Activated T-helper 17 cell treated with anti-CD3 and anti-CD28 coated beads, Interleukin-2, amount 50 U/mL, for 72 hours (primary cell): Measurements from ENCODE around the gene YOD1. TPM values are rescaled to one million over a fixed set of nuclear protein-coding genes. Genes with fewer than 3 reads are reported as not detected.
"Not testable (repeated sequence)": the region's sequence is repeated elsewhere in the genome, so short reads cannot be mapped to it uniquely, and the experiment has no call there.

Source experiments
- ATAC-seq: fragments of 150-1000 bp; cut with Tn5 transposase; replicated peaks from 2 replicates; pipeline ENCODE4 v1.10.0; 2021; ENCODE audit warnings: mild to moderate bottlenecking, moderate library complexity
- H3K27ac Mint-ChIP-seq: one replicate; pipeline ENCODE4 v1.8.0; 2022; ENCODE audit warnings: mixed read lengths
- H3K27me3 Mint-ChIP-seq: one replicate; pipeline ENCODE4 v1.8.0; 2022; ENCODE audit warnings: mixed read lengths
- H3K36me3 Mint-ChIP-seq: one replicate; pipeline ENCODE4 v1.8.0; 2022; ENCODE audit warnings: low read depth, mild to moderate bottlenecking, mixed read lengths
- H3K4me1 Mint-ChIP-seq: one replicate; pipeline ENCODE4 v1.8.0; 2022; ENCODE audit warnings: mixed read lengths
- H3K4me3 Mint-ChIP-seq: one replicate; pipeline ENCODE4 v1.8.0; 2022; ENCODE audit warnings: mild to moderate bottlenecking, mixed read lengths
- H3K9me3 Mint-ChIP-seq: one replicate; pipeline ENCODE4 v1.8.0; 2022; ENCODE audit warnings: mixed read lengths
- total RNA-seq, 2 donors: library from RNA; stranded (reverse); gene quantifications; one replicate each; pipeline ENCODE4 v1.2.3, GENCODE V29; 2022

YOD1 gene
- total RNA-seq, 2 donors from 2014 or later, result 6.7 to 7.1 TPM

- Mint-ChIP-seq H3K4me1 (peaks cover 25% of the 10 kb centered on the region), H3K4me3 (no peak overlapping the region), H3K27ac (no peak overlapping the region), H3K27me3 (no peaks in the 10 kb centered on the region), H3K9me3 (no peaks in the 10 kb centered on the region), H3K36me3 (peaks cover 77% of the 10 kb centered on the region)
- no peak for ATAC-seq
Observed at GRCh38 chr1:207047505-207047904, 3.5 kb downstream of the YOD1 start.

- Mint-ChIP-seq H3K4me1 (peaks cover 19% of the 10 kb centered on the region), H3K27ac (no peak overlapping the region), H3K4me3 (no peak overlapping the region), H3K36me3 (peaks cover 79% of the 10 kb centered on the region), H3K27me3 (no peaks in the 10 kb centered on the region), H3K9me3 (no peaks in the 10 kb centered on the region)
- ATAC-seq, result no peak
Observed at GRCh38 chr1:207045453-207045852, 5.6 kb downstream of the YOD1 start.

GRCh38 chr1:207041397-207041796, 9.6 kb downstream of the YOD1 start:
- not testable (repeated sequence) for H3K4me1 Mint-ChIP-seq, H3K9me3 Mint-ChIP-seq, ATAC-seq, H3K4me3 Mint-ChIP-seq, H3K27me3 Mint-ChIP-seq, H3K27ac Mint-ChIP-seq
- H3K36me3 Mint-ChIP-seq, result peaks cover 40% of the 10 kb centered on the region

DNA sequence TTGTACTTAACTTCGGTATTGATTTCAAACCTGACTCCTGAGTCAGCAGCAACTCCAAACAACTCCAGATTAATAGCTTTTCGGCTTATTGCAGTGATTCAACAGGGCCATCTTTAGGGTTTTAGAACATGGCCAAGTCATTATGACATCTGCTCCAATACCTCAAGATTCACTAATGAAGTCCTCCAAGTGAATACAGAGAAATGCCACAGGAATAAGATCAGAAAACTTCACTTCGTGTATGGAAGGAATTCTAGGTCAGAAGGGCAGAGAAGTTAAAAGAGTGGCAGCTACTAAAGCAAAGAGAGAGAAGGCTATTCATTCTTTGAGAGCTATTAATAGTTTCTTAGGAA, 10.9 kb downstream of the YOD1 start:
- no peaks in the 10 kb centered on the region for H3K9me3 Mint-ChIP-seq
- H3K27ac Mint-ChIP-seq, result no peak overlapping the region
- H3K4me1 Mint-ChIP-seq, result peaks cover 3% of the 10 kb centered on the region
- H3K4me3 Mint-ChIP-seq, result no peak overlapping the region
- no peak for ATAC-seq
- peaks cover 28% of the 10 kb centered on the region for H3K36me3 Mint-ChIP-seq
- no peaks in the 10 kb centered on the region for H3K27me3 Mint-ChIP-seq

DNA sequence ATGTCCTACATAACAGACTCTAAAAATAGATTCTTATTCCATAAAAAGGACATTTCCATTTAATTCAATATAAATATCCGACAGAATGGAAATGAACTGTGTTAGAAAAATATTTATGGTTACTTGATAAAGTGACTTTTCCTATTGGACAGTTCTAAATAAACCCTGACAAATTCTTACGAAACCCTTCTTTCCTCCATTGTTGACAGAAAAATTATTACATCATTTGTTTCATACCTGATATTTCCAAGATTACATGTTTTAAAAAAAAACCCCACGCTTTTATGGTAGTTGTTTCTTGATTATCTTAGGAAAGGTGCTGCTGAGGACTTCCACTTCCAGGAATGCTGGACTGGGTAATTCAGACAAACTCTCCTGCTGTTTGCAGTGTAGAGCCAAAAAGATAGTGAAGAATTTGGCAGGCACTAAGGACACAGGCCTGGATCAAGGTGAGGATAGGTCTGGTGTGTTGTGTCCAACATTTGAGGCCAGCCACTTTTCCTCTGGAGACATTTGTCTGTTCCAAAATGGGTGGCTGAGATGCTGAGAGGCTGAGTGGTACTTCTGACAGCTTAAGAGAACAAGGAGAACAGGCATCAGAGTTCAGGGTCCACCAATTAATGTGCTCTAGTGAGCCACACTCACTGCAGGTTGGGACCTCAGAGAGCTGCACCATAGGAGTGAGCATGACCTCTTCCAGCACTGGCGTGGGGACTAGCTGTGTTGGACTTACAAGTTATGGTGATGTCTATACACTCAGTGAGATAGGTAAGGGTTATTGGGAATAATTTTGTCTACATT, 11.4 kb downstream of the YOD1 start:
- no peaks in the 10 kb centered on the region for H3K9me3 Mint-ChIP-seq
- H3K4me1 Mint-ChIP-seq, result no peaks in the 10 kb centered on the region
- H3K4me3 Mint-ChIP-seq, result no peak overlapping the region
- H3K27ac Mint-ChIP-seq, result no peak overlapping the region
- no peaks in the 10 kb centered on the region for H3K27me3 Mint-ChIP-seq
- no peak for ATAC-seq
- H3K36me3 Mint-ChIP-seq, result peaks cover 22% of the 10 kb centered on the region

GRCh38 chr1:207036865-207037264, 14.1 kb downstream of the YOD1 start:
- H3K36me3 Mint-ChIP-seq, result no peaks in the 10 kb centered on the region
- ATAC-seq, result no peak
- H3K4me1 Mint-ChIP-seq, result no peaks in the 10 kb centered on the region
- no peak overlapping the region for H3K4me3 Mint-ChIP-seq
- no peaks in the 10 kb centered on the region for H3K9me3 Mint-ChIP-seq
- H3K27me3 Mint-ChIP-seq, result peaks cover 15% of the 10 kb centered on the region
- no peak overlapping the region for H3K27ac Mint-ChIP-seq

DNA sequence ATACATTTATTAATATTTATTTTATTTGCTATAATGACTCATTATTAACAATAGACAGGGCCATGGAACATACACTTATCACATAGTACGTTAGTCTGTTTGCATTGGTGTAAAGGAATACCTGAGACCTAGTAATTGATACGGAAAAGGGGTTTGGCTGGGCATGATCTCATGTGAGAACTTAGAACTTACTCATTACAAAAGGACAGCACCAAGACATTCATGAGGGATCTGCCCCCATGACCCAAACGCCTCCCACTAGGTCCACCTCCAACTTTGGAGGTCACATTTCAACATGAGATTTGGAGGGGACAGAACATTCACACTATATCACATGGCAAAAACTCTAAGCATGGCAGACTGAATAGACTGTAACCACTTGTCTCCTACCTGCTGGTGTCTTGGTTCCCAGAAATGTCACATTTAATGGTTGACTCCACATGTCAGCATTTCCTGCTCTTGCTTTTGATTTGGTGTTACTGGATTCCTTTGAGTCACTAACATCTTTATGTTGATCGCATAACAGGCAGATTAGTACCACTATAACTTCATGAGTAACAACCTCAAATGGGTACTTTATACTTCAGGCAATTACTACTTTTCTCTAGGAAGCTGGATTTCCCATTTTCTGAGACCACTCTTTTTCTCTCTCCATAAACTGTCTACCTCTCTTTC, 15.0 kb downstream of the YOD1 start:
- H3K4me1 Mint-ChIP-seq, result no peaks in the 10 kb centered on the region
- no peaks in the 10 kb centered on the region for H3K9me3 Mint-ChIP-seq
- H3K27ac Mint-ChIP-seq, result no peak overlapping the region
- peaks cover 21% of the 10 kb centered on the region for H3K27me3 Mint-ChIP-seq
- ATAC-seq, result peak; percentile 63
- H3K36me3 Mint-ChIP-seq, result no peaks in the 10 kb centered on the region
- H3K4me3 Mint-ChIP-seq, result no peak overlapping the region

- H3K27ac Mint-ChIP-seq, result no peak overlapping the region
- H3K9me3 Mint-ChIP-seq, result no peaks in the 10 kb centered on the region
- no peaks in the 10 kb centered on the region for H3K36me3 Mint-ChIP-seq
- ATAC-seq, result peak; percentile 77
- H3K27me3 Mint-ChIP-seq, result peaks cover 32% of the 10 kb centered on the region
- no peaks in the 10 kb centered on the region for H3K4me1 Mint-ChIP-seq
- H3K4me3 Mint-ChIP-seq, result no peak overlapping the region
Observed at GRCh38 chr1:207034998-207035397, 16.0 kb downstream of the YOD1 start.

DNA sequence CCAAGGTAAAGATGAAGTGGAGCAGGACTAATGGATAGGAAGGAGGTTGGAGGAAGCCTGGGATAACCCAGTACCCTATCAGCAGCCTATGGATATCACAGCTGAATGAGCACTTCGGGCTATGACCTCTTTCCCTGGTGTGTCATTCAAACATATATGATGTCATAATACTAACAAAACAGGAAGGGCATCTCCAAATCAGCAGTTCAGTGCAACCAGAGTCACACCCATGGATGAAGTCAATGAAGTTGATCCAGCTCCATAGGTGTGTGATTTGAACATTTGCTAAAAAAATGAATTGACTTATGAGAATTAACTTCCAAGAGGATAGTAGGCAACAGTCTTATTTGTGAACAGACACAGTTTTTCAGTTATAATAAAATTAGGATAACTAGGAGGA, 16.8 kb downstream of the YOD1 start:
- Mint-ChIP-seq H3K27me3 (peaks cover 35% of the 10 kb centered on the region), H3K9me3 (no peaks in the 10 kb centered on the region)

DNA sequence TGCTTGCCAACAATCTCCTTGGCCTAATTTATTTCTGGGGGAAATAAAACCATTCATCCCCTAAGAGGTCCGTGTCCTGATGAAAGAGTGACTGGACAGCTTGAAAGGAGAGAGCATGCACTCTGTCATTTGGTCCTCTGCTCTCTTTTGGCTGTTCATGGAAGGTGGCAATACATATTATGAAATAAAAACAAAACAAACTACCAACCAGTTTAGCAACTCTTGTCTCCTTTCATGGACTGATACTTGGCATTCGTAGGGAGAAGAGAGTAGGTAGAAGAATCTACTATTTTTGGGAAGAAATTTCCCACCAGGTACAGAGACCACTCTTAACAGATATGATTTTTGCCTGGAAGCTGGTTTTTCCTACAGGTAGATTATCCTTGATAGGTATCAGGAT, 17.7 kb downstream of the YOD1 start:
- H3K4me1 Mint-ChIP-seq, result no peaks in the 10 kb centered on the region
- no peaks in the 10 kb centered on the region for H3K9me3 Mint-ChIP-seq
- no peaks in the 10 kb centered on the region for H3K36me3 Mint-ChIP-seq
- H3K4me3 Mint-ChIP-seq, result no peak overlapping the region
- H3K27me3 Mint-ChIP-seq, result peaks cover 44% of the 10 kb centered on the region
- ATAC-seq, result no peak
- H3K27ac Mint-ChIP-seq, result no peak overlapping the region

More for the DNA sequence above, 16.8 kb downstream of the YOD1 start:
- Mint-ChIP-seq H3K27ac (no peak overlapping the region), H3K4me1 (no peaks in the 10 kb centered on the region), H3K36me3 (no peaks in the 10 kb centered on the region), H3K4me3 (no peak overlapping the region)
- no peak for ATAC-seq

DNA sequence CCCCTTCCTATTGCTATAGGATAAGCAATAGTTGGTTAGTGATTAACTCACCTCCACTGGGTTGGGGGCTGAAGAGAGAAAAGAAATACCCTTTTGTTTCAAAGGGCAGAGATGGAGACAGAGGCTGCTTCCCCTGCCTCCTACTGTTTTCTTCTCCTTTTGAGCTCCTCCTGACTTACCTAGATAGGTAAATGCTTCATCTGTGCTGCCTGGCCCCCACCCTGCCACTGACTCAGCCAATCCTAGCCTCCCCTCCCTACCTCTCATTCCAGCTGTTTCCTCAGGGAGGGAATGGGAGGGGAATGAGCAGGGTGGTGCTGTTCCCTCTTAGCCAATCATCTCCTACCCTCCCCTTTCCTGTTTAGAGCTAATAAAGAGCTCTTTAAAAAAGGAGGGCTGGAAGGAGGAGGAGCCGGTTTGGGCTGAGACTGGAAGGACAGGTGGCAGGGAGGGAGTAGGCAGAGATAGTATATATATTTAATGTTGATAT, 18.4 kb downstream of the YOD1 start, which contains the start of gene C1orf116:
C1orf116 (minus strand) TSS at position 229 of the 490 bp plus-strand sequence. CDS start 5,158 bp downstream, outside the sequence.
- H3K4me1 Mint-ChIP-seq, result no peaks in the 10 kb centered on the region
- H3K4me3 Mint-ChIP-seq, result no peak within 1 kb of the TSS
- H3K27me3 Mint-ChIP-seq, result peaks cover 44% of the 10 kb centered on the region
- no peak within 1 kb of the TSS for H3K27ac Mint-ChIP-seq
- no peak for ATAC-seq
- H3K9me3 Mint-ChIP-seq, result no peaks in the 10 kb centered on the region
- H3K36me3 Mint-ChIP-seq, result no peaks in the 10 kb centered on the region

DNA sequence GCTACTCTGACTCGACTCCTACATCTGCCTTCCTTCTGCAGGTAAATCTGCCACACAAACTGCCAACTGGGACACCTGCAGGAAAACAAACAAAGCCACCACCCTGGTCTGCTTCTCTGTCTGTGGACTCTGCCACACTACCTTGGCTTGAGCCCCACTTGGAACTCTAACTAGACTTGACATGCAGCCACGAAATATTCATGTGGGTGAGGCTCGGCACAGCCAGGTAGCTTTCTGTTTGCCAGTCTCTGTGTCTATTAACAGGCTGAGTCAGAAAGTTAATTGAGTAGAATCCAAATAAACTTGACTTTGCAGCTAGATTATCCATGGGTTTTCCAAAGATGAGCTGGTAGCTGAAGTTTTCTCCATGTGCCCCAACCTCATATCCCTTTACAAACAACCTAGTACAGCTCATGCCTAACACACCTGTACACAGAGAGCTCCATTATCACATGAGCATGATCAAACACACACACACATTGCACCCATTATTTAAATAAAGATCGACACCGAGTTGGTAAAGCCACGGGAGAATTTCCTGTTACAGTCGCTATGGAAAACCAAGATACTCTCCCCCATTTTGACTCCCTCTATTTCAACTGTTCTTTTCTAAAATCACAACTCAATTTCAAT, 19.3 kb downstream of the YOD1 start:
- no peak for ATAC-seq
- Mint-ChIP-seq H3K27me3 (peaks cover 51% of the 10 kb centered on the region), H3K9me3 (no peaks in the 10 kb centered on the region), H3K36me3 (no peaks in the 10 kb centered on the region), H3K27ac (no peak overlapping the region), H3K4me1 (no peaks in the 10 kb centered on the region), H3K4me3 (no peak overlapping the region)

DNA sequence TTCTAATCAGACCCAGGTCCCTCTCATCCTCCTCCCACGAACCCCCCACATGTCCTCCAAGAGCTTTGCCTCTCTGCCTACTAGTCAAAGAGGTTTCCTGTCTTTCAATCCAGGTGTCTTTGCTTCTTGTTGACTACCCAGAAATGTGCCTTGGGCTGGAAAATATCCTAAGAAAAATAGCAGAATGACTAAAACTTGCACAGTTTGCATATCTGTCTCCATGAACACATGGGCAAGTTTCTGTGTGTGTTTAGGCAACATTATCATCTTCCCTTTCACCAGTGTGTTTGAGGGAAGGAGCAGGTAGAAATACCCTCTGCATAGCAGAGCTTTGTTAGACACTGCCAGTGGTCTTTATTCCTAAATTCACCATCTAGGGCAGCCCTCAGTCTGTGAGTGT, 20.0 kb downstream of the YOD1 start:
- no peak for ATAC-seq
- H3K4me1 Mint-ChIP-seq, result no peaks in the 10 kb centered on the region

GRCh38 chr1:207030522-207031009, 20.4 kb downstream of the YOD1 start:
- Mint-ChIP-seq H3K36me3 (no peaks in the 10 kb centered on the region), H3K4me3 (no peak overlapping the region), H3K27me3 (peaks cover 54% of the 10 kb centered on the region), H3K27ac (no peak overlapping the region), H3K4me1 (no peaks in the 10 kb centered on the region), H3K9me3 (no peaks in the 10 kb centered on the region)
- ATAC-seq, result no peak

More for the DNA sequence above, 20.0 kb downstream of the YOD1 start:
- no peaks in the 10 kb centered on the region for H3K36me3 Mint-ChIP-seq
- H3K27ac Mint-ChIP-seq, result no peak overlapping the region
- H3K4me3 Mint-ChIP-seq, result no peak overlapping the region
- no peaks in the 10 kb centered on the region for H3K9me3 Mint-ChIP-seq
- H3K27me3 Mint-ChIP-seq, result peaks cover 54% of the 10 kb centered on the region
